ENCODE measurements around the gene VPS54.

VPS54 gene, protein sequence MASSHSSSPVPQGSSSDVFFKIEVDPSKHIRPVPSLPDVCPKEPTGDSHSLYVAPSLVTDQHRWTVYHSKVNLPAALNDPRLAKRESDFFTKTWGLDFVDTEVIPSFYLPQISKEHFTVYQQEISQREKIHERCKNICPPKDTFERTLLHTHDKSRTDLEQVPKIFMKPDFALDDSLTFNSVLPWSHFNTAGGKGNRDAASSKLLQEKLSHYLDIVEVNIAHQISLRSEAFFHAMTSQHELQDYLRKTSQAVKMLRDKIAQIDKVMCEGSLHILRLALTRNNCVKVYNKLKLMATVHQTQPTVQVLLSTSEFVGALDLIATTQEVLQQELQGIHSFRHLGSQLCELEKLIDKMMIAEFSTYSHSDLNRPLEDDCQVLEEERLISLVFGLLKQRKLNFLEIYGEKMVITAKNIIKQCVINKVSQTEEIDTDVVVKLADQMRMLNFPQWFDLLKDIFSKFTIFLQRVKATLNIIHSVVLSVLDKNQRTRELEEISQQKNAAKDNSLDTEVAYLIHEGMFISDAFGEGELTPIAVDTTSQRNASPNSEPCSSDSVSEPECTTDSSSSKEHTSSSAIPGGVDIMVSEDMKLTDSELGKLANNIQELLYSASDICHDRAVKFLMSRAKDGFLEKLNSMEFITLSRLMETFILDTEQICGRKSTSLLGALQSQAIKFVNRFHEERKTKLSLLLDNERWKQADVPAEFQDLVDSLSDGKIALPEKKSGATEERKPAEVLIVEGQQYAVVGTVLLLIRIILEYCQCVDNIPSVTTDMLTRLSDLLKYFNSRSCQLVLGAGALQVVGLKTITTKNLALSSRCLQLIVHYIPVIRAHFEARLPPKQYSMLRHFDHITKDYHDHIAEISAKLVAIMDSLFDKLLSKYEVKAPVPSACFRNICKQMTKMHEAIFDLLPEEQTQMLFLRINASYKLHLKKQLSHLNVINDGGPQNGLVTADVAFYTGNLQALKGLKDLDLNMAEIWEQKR

DNA sequence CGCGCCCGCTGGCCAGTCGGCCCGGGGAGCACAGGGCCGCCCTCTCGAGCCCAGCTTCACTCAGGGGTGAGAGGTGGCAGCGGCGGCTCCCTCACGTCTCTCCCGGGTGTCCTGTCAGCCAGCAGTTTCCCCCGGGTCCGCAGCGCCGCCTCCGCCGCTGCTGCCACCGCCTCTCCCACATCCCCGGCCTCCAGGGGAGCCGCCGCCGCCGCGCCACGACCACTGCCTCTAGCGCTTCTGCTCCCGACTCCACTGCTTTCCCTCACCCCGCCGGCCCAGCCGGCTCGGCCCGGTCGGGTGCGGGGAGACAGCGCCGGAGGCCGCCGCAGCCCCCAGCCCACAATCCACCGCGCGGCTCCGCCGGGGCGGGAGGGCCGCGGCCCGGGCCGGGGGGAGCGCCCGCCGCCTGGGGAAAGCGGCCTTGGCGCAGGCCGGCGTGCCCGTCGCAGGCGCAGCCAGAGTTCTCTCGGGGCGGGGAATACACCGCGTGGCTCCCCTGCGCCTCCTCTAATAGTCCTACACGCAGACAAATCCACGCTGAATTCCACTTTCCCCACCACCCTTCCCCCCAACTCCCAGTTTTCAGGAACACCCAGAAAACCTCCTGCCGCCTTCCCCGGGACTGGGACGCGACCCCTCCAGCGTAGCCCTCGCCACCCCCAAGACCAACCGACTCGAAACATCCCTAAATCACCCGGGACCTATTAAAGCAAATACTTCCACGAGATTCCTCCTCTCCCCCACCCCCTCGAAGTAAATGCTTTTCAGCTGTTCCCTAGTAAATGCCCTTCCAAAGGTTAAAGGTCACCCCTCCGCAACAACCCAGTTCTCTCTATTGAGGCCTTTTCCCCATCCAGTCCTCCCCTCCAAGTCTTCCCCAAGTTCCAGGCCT lies at the start of gene VPS54:
TSS of gene VPS54 (minus strand) at position 346 of the 892 bp plus-strand sequence. CDS start 35,429 bp downstream, outside the sequence.
- peak; percentile 86 for DNase-seq

DNA sequence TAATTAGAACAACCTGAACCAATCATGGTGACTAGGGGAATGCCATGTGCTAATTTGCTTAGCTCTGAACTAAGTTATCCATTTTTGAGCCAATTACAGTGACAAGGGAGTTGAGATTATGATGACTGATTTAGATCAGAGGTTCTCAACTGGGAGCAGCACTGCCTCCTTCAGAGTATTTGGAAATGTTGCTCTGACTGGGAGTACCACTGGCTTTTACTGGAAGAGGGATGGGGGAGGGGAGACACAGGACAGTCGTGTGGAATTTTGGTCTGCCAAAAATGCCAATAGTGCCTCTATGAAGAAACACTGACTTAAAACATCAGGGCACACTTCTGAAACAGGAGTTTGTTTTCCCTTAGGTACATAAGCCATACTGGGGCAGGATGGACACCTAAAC lies 48.1 kb upstream of the VPS54 start:
- DNase-seq, result no peak

DNA sequence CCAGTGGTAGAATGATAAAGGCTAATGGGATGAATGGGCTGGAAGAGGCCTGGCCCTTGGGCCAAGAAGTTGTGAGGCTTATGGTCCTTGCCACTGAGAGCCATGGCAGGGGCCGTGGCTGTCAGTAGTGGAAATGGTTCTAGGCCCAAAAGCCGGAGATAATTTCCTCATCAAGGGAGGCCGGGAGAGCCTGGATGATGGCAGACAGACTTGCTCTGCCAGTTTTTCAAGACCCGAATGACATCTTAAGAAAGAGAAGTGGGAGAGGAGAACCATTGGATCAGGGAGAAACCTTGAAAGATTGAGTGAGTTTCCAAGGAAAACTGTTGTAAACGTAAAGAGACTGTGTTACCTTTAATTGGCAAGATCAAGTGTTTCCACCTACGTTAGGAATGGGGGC lies 46.3 kb upstream of the VPS54 start:
- DNase-seq, result no peak

DNA sequence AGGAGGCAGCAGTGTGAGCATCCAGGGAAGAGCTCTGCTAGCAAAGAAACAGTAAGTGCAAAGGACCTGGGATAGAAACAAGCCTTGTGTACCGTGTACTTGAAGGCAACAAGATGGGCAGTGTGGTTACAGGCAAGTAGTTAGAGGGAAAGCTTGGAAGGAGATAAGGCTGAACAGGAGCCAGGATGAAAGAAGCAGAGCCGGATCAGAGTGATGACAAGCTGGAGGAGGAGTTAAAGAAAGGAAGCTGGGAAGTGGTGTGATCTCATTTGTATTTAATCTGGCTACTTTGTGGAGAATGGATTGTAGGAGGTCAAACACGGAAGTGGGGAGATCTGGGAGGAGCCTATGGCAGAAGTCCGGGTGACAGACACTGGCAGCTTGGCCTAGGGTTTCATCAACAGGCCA lies 44.7 kb upstream of the VPS54 start:
- DNase-seq, result peak; percentile 94

DNA sequence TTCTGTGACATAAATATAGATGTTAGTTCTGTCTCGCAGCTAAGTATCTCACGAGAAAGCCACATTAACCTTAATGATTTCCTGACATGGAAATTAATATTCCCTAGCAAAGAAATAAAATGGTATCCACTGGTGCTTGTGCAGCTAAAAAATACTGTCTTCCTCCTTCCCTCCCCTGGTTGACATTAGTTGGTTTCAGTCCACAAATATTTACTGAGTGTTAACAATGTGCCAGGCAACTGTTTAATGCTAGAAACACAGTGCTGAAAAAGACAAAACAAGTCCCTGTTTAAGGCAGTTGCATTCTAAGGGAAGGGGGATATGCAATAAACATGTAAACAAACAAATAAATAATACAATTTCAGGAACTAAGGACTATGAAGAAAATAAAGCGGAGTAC lies 44.2 kb upstream of the VPS54 start:
- DNase-seq, result peak; percentile 80

DNA sequence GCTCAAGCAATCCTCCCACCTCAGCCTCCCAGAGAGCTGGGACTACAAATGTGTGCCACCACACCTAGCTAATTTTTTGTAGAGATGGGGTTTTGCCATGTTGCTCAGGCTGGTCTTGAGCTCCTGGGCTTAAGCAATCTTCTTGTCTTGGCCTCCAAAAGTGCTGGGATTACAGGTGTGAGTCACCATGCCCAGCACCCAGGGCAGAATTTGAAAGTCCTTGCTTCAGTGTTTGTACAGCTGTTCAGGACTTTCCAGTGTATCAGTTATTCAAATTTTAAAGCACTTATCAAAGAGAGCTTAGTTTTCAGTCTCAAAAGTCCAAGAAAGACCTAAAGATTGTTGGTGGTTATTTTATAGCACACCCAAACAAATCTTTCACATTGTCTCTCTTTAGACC lies 43.6 kb upstream of the VPS54 start:
- peak; percentile 85 for DNase-seq

DNA sequence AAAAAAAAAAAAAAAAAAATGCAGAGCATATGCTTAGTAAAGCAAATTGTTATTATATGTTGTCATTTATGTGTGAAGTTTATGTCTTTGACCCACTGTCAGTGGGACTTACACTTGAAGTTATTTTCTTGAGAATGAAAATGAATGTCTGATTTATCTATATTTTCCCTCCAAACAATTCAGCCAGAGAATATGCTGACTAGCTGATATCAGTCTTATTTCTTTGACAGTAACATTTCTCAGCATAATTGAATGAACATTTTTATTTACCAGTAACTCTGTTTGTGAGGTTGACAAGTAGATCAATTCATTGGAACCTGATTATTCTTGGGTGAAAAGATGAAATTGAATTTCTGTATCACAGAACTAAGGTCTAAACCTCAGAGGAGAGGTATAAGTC lies 40.0 kb upstream of the VPS54 start:
- DNase-seq, result no peak

DNA sequence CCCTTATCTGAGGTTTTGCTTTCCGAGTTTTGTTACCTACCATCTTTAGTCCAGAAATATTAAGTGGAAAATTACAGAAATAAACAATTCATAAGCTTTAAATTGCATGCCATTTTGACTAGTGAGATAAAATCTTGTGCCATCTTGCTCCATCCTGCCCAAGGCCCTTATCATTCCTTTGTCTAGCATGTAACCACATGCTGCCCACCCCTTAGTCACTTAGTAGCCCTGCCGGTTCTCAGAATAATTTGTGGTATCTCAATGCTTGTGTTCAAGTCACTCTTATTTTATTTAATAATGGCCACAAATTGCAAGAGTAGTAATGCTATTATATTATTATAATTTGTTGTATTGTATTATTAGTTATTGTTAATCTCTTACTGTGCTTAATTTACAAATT lies 36.8 kb upstream of the VPS54 start:
- no peak for DNase-seq

DNA sequence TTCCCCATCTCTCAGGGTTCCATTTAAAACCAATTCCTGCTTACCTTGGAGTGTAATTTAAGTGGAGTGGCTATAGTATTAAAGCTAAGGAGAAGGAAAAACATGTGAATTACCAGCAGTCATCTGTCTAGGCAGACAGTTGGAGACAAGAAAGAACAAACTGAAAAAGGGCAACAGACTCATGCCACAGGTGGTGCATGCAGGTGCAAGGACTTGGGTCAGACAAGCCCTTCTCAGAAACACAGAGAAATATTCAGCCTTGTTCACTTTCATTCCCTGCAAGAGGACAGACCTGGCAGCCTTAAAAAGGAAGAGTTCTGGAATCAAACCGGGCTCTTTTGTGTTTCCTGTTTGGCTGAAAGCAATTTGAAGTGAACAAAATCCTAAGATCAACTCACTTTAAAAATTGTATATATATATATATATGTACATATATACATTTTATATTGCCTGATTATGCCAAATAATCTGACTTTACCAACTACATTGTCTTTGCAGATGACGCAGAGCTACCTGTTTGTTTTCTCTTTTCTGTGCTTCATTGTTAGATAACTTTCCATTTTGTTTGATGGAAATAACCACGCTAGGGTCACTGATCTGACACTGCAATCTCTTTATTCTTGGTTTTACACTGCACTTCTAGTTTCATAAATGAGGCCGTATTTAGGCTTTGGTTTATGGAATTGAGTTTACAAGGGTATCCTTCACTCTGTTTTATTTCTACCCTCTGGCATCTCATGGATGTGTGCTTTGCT lies 35.1 kb upstream of the VPS54 start:
- DNase-seq, result no peak

DNA sequence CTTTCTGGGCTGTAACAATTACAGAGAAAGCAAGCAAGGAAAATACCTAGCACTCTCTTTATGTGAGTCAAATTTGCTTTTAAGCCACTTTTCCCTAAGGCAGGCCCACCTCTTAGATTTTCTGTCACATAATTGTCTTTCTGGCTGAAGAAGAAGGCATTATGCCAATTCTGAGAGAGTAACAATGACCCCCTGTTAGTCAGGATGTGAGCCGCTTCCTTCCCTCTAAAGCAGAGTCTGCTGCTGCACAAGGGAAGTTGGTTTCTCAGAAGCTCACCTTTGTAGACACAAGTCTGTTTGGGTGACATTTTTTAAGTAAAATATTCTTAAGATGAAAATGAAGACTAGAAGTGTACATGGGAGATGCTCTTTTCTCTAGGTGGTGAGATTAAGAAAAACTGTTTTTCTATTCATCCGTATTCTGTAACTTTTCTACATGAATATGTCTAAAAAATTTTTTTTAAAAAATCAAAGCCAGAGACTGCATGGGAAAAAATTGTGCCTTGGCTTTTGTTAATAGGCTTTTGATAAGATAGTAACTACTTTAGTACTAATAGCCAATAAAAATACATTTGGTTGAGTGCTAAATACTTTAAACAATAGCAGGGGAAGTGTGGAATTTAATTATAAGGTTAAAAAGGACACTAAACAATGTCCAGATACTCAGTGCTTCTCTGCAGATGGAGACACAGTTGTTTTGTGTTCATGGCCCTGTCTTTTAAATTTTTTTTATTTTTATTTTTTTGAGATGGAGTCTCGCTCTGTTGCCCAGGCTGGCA lies 33.4 kb upstream of the VPS54 start:
- no peak for DNase-seq

DNA sequence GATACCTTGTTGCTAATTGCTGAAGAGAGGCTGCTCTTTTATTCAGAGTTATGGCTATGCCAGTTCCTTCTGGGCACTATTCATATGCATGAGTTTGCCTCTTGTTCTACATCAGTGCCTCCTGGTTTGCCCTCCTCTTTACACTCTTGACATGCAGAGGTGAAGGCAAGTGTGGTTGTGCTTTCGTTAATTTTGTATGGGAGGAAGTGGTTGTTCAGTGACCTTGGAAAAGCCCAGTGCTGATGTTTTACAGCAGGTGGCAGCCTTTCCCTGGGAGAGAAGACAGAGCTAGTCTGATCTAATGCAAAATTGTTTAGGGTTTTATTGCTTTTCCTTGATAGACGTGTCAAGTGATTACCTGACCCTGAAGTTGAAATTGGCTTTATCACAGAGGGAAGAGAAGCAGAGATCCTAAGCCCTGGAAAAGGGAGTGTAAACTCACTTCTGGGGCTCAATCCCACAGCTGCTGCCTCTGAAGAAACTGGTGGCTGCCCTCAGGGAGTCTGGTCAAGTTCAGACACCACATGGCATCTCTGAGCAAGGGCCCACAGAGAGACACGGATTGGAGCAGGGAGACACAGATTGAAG lies 30.5 kb upstream of the VPS54 start:
- DNase-seq, result peak; percentile 89

DNA sequence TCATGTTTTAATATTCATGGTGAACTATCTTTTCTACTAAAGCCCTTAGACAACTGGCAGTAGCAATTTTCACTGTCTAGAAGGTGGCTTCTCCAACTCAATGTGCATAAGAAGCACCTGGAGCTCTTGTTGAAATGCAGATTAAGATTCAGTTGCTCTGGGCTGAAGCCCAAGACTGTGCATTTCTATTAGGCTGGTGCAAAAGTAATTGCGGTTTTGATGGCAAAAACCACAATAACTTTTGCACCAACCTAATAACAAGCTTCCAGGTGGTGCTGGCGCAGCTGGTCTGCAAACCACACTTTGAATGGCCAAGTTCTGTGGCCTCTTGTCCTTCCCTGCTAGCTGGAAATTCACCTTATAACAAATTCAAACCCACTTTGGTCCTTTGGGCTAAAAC lies 26.7 kb upstream of the VPS54 start:
- DNase-seq, result no peak

DNA sequence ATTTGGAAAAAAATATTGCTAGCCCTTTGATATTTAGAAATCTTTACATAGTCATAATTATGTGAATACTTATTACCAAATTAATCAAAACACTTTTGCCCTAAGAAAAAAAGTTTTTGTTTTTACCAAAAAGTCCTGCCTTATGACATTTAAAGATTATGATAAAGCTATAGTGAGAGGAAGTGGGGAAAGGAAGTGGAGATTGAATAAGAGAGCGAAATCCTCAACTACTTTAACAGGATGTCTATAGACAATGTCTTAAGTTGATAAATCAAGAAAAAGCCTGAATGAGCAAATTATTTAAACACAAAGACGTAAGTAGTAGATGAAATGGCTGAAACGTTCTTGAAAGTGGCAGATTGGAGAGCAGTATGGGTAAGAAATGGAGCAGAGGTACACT lies 20.9 kb upstream of the VPS54 start:
- DNase-seq, result no peak

DNA sequence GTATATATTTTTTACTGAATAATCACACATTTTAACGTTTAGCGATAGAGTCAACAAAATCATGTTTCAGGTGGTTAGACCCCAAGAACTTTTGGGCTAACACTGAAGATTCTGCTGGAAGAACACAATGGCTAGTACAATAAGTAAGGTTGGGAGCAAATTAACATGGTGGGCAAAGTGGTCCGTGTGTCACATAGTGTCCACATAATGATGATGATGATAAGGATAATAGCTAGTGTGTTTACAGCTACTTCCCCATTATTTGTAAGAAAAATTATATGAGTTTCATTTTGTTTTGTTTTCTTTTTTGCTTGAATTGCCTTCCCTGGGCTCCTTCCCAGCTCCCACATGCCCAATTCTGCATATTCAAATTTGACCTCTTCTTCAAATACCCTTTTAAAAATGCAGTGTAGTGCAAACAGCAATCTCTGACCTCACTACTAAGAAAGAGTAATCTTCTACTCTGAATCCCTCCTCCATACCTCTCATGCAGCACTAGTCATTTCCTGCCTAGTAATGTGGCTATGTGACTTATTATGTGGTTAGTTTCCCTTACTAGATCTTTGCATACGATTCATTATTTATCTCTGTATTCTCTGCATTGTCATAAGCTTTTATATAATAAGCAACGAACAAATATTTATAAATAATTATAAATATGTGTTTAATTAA lies 16.9 kb upstream of the VPS54 start:
- peak; percentile 44 for DNase-seq

DNA sequence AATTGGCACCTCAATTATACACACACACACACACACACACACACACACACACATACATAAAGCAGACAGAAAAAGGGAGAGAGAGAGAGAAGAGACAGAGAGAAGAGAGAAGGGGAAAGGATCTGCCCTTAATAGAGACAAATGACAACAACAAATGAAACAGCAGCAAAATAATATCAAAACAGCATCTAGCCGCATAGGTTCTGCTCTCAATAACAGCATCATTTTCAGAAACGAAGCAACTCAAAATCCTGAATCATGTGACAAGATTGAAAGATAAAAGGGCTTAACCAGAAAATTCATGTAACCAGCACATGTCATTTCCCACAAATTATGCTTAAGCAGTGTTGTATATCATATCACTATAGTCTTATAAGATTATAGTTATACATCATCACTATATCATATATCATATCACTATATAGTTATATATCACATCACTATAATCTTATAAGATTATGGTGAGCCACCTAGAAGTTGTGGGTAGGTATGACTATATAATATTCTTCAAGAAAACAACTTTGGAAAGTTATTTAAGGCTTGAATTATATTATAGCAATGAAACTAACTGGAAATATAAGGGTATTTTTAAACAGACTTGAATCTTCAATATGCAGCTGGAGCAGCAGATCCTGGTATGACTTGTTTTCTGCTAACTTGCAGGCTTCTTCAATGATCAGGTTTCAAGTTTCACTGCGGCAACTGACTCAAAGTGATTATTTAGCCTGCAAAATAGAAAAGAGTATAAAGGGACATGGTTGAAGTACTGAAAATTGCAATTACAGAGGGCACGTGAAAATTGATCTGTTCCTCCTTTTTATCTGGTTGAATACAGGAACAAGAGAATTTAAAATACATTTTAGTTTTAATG lies 16.1 kb upstream of the VPS54 start:
- DNase-seq, result no peak

DNA sequence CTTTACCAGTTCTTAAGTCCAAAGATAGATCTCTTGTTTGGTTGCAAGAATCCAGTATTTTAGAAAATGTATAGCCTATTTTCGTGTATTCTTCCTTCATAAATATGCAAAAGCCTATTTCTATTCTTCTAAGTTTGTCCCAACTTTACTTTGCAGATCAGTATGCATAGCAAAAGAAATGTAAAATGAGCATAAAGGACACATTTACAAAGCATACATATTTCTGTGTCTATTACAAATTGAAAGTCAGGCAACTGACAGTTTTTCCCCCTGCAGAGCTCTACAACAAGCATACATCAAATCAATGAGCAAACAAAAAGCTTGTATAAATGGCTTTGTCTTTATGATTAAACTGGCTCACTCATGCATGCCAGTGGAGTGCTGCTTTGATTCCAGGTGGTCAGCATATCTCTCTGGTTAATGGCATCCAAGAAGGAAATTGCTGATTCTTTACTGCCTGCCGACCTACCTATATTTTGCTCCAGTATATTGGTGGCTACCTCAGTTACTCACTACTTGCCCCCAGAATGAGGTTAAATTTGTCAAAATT lies 10.0 kb upstream of the VPS54 start:
- peak; percentile 52 for DNase-seq

DNA sequence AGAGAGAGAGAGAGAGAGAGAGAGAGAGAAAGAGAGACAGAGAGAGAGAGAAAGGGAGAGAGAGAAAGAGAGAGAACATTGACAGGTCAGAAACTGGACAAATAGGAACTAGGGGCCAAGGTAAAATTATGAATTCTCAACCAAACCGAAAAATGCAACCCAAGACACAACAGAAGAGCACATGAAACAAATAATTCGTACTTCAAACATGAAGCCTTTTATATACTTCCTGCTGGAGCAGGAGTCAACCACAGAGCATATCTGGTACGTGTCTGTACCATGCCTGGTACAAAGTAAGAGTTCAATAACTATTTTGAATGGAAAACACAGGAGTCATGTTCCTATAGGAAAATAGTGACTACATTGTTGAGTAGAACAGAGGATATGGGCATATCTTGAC lies 6.5 kb upstream of the VPS54 start:
- no peak for DNase-seq

DNA sequence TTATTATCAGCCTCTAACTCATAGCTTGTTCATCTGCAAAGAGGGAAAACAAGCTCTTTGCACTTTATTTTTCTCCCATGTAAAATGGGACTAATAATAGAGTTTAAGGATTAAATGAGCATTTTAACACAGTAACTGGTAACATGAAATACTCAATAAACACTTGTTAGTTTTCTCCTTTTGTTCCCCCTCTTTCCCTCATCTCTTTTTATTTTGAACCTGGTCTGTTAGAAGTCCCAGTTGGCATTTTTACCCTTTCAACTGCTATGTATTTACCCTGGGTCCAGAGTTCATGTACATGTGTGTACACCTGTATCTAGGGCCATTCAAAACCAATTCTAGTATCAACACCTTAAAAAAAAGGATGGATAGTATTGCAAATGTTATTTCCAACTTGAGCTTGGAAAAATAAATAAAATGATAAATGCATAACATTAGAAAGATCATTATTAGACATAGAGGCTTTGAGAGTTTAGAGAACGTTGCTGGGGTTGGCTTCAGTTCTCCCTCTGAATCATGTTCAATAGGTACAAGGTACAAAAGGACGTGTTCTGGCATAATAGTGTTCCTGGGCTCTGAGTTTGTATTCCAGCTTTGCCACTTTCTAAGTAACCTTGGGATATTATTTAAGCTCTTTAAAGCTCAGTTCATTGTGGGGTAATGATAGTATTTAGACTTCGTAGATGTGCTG lies 5.2 kb upstream of the VPS54 start:
- DNase-seq, result peak; percentile 60
